Calu3 (cell line): ENCODE measurements around the gene OR5H2. TPM values are rescaled to one million over a fixed set of nuclear protein-coding genes. Genes with fewer than 3 reads are reported as not detected.
"Not testable (repeated sequence)": the region's sequence is repeated elsewhere in the genome, so short reads cannot be mapped to it uniquely, and the experiment has no call there.

ENCODE experiments used
- BruUV-seq: library from RNA; stranded (reverse); fragments of 400-500 nt; replicated peaks from 2 replicates; lab custom pipeline; 2021; lab: Mats Ljungman, UMichigan
- CTCF ChIA-PET: fragments of 300-600 bp; sonication (Branson Sonifier 250); formaldehyde crosslinking; loops from one replicate; lab custom pipeline; 2022; ENCODE audit warnings: antibody characterized with exemption; lab: Charles Lee
- DNase-seq: peaks from one replicate; pipeline ENCODE4 v3.0.0; 2022
- H3K27ac Mint-ChIP-seq: one replicate; pipeline ENCODE4 v1.8.0; 2022; ENCODE audit warnings: mixed read lengths; ENCODE audit not compliant: unreplicated experiment
- H3K27me3 Mint-ChIP-seq: one replicate; pipeline ENCODE4 v1.8.0; 2022; ENCODE audit warnings: mixed read lengths; ENCODE audit not compliant: unreplicated experiment
- H3K36me3 Mint-ChIP-seq: one replicate; pipeline ENCODE4 v1.8.0; 2022; ENCODE audit warnings: mild to moderate bottlenecking, moderate library complexity, mixed read lengths; ENCODE audit not compliant: insufficient read depth, unreplicated experiment
- H3K4me1 Mint-ChIP-seq: one replicate; pipeline ENCODE4 v1.8.0; 2022; ENCODE audit warnings: mild to moderate bottlenecking, low read depth, mixed read lengths; ENCODE audit not compliant: unreplicated experiment
- H3K4me3 Mint-ChIP-seq: one replicate; pipeline ENCODE4 v1.8.0; 2022; ENCODE audit warnings: mild to moderate bottlenecking, low read depth, moderate library complexity, mixed read lengths; ENCODE audit not compliant: unreplicated experiment
- H3K9me3 Mint-ChIP-seq: one replicate; pipeline ENCODE4 v1.8.0; 2022; ENCODE audit warnings: low read depth, mixed read lengths; ENCODE audit not compliant: unreplicated experiment
- CTCF ChIP-seq: fragments of 200-600 bp; IDR thresholded peaks from one replicate; pipeline ENCODE4 v1.8.0; 2022; ENCODE audit warnings: antibody characterized with exemption; ENCODE audit not compliant: unreplicated experiment
- intact Hi-C: fragments of 100-400 bp; cut with micrococcal nuclease; formaldehyde crosslinking; loops from one replicate; pipeline ENCODE4 v1.10.0; 2022; ENCODE audit not compliant: unreplicated experiment
- total RNA-seq: library from RNA; stranded (reverse); gene quantifications from 2 replicates; pipeline ENCODE4 v1.2.3, GENCODE V29; 2022

The OR5H2 gene
- total RNA-seq, 1 experiment from 2014 or later, result not detected

GRCh38 chr3:98243843-98244242, 38.5 kb upstream of the OR5H2 start:
- DNase-seq, result no peak
- BruUV-seq, result no TSS peak
- Mint-ChIP-seq H3K27me3 (no peaks in the 10 kb centered on the region), H3K36me3 (no peaks in the 10 kb centered on the region), H3K27ac (no peak overlapping the region), H3K4me3 (no peak overlapping the region), H3K4me1 (no peaks in the 10 kb centered on the region), H3K9me3 (peaks cover 7% of the 10 kb centered on the region)
- CTCF ChIA-PET, result no interaction called here
- intact Hi-C loops, result no loop called here
- no peak for TF ChIP-seq CTCF

GRCh38 chr3:98246142-98246541, 36.2 kb upstream of the OR5H2 start:
- Mint-ChIP-seq H3K27ac (no peak overlapping the region), H3K9me3 (peaks cover 7% of the 10 kb centered on the region), H3K36me3 (no peaks in the 10 kb centered on the region), H3K4me1 (no peaks in the 10 kb centered on the region), H3K27me3 (no peaks in the 10 kb centered on the region), H3K4me3 (no peak overlapping the region)
- intact Hi-C loops, result no loop called here
- no TSS peak for BruUV-seq
- no peak for TF ChIP-seq CTCF
- CTCF ChIA-PET, result no interaction called here
- DNase-seq, result no peak

- DNase-seq, H3K27ac Mint-ChIP-seq, H3K27me3 Mint-ChIP-seq, H3K4me1 Mint-ChIP-seq, BruUV-seq, H3K9me3 Mint-ChIP-seq, H3K36me3 Mint-ChIP-seq, CTCF ChIA-PET, H3K4me3 Mint-ChIP-seq, intact Hi-C loops: not testable (repeated sequence)
Measured at GRCh38 chr3:98256026-98256425, 26.3 kb upstream of the OR5H2 start.

- peak; percentile 28 for DNase-seq
- TF ChIP-seq CTCF, result no peak
- no peaks in the 10 kb centered on the region for H3K4me1 Mint-ChIP-seq
- intact Hi-C loops, result no loop called here
- no peak overlapping the region for H3K4me3 Mint-ChIP-seq
- H3K9me3 Mint-ChIP-seq, result no peaks in the 10 kb centered on the region
- no peaks in the 10 kb centered on the region for H3K36me3 Mint-ChIP-seq
- H3K27me3 Mint-ChIP-seq, result no peaks in the 10 kb centered on the region
- CTCF ChIA-PET, result no interaction called here
- no peak overlapping the region for H3K27ac Mint-ChIP-seq
- BruUV-seq, result no TSS peak
Measured at GRCh38 chr3:98259707-98260106, 22.6 kb upstream of the OR5H2 start.

GRCh38 chr3:98262046-98262445, 20.3 kb upstream of the OR5H2 start:
- DNase-seq, result no peak
- Mint-ChIP-seq H3K9me3 (no peaks in the 10 kb centered on the region), H3K36me3 (no peaks in the 10 kb centered on the region), H3K4me1 (no peaks in the 10 kb centered on the region), H3K4me3 (no peak overlapping the region), H3K27ac (no peak overlapping the region), H3K27me3 (no peaks in the 10 kb centered on the region)
- CTCF ChIA-PET, result no interaction called here
- BruUV-seq, result no TSS peak
- intact Hi-C loops, result no loop called here
- no peak for TF ChIP-seq CTCF
